ENCODE measurements around the gene GLOD4.
"Not testable (repeated sequence)": the region's sequence is repeated elsewhere in the genome, so short reads cannot be mapped to it uniquely, and the experiment has no call there.

The GLOD4 gene

DNA sequence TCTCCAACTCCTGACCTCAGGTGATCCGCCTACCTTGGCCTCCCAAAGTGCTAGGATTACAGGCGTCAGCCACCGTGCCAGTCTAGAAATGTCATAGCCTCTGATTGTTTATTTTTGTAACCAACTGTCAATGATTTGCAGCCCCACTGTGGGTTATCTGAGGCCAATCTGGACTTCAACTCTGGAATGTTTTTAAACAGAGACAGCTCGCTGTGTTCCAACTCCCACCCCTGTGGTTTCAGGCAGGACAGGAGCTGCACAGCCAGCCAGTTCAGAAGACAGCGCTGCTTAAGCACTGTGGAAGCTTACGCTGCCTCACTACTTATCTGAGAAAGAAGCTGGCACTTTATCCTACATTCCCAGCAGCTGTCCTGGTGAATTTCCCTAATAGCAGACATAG is 19.6 kb upstream of the GLOD4 start:
- DNase-seq, result no peak

GRCh38 chr17:800446-801242 is 18.6 kb upstream of the GLOD4 start:
- no peak for DNase-seq

DNA sequence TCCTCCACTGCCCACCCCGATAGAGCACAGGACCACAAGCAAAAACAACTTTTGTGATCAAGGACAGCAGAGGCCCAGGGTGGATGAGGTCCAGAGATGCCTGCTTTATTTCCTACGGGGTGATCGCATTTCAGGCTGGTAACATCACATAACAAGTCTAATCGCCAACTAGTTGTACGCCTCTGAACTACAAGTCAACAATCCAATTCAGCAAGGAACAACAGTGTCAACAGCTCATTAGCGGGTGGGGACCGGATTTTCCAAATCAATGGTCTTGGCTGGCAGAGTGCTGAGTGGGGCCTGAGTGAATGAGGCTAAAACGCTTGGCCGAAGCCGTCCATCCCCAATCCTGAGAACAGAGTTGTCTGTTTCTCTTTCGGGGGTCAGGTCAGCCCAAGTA is 17.2 kb upstream of the GLOD4 start:
- no peak for DNase-seq

DNA sequence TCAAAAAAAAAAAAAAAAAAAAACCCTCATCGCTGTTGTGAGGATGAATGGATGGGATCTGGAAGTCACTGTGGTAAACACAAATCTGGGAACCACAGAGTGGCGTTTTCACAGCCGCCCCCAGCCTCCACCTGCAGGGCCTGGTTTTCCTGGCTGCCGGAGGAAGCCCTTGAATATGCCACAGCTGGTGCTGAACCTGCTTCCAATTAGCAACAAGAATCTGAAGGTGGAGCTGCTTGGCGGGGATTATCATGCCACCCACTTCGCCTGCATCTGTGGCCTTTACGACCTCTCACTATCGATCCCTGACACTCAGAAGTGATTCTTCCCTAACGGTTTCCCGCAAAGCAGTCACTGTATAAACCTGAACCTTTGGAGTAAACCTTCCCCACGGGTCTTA is 16.2 kb upstream of the GLOD4 start:
- DNase-seq, result no peak

DNA sequence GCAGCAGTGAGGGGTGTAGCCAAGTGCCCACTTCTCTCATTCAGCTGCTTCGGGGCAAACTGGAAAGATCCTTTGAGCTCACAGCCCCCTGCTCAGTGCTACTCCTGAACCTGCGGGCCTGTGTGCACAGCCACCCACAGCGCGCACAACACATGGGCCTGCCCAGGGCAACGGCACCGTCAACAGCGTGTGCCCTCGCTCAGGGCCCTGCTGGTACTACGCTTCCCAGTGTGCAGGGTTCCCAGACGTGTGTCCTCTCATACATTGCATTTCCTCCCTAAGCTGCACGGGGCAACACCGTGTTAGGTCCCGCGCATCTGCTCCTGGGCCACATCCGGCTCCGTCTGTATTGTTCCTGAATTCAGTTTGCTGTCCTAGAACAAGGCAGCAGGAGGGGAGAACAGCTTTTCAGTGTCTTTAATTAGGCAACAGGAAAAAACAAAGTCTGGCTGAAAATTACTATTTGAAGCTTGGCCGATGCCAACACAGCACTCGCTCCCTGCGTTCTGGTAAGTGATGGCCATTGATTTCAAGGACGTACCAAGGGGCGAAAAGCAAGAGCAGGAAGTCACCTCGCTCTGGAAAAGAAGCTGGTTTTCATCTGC is 15.3 kb upstream of the GLOD4 start:
- DNase-seq, result no peak

DNA sequence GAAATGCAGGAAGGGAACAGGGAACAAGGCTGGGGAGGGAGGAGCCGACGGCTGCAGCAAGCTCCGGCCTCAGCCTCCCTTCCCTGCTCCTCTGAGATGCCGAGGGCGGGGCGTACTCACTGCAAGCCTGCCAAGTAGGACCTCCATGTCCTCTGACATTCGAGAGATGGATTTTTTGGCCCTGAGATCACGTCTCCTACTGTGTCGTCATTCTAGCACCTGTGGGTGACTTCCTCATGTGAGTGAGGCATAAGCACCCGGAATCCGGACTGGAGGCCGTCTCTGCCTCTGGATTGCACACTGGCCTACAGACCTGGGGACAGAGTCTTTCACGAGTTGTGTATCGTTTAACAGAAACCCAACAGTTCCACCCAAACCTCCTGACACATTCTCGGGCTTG is 14.5 kb upstream of the GLOD4 start:
- DNase-seq, result no peak

DNA sequence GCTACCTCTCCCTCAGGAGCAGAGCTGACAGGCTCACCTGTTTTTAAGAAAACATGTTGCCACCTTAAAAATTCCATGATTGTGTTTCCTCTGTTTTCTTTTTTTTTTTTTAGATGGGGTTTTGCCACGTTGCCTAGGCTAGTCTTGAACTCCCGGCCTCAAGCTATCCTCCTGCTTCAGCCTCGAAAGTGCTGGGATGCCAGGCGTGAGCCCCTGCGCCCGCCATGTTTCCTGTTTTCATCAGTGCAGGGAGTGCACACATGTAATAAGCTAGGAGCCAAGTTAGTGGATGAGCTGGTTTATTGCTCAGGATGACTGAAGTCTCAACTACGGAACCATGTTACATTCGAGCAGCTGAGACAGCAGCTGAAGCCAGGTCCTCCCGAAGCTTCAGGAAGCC is 13.6 kb upstream of the GLOD4 start:
- no peak for DNase-seq

- no peak for DNase-seq
Observed at GRCh38 chr17:795276-795675, 13.2 kb upstream of the GLOD4 start.

DNA sequence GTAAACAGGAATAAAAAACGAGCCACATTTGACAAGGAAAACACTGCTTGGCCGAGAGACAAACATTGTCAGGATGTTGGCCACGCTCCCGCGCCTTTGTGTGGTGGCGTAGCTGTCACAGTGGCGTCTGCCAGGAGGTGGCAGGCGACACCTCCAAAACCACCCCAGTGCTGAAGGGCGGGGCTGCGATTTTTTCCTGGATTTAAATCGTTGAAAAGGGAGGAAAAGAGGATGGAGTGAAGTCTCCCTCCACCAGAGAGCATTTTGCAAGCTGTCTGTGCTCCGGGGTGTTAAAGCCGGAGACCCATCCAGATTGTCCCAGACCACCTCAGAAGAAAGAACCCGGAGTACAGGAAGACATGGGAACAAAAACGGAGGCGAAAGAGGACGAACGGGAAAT is 12.8 kb upstream of the GLOD4 start:
- no peak for DNase-seq

- DNase-seq, result no peak
Observed at GRCh38 chr17:792277-792676, 10.2 kb upstream of the GLOD4 start.

GRCh38 chr17:791829-792228 is 9.7 kb upstream of the GLOD4 start:
- DNase-seq, result no peak

DNA sequence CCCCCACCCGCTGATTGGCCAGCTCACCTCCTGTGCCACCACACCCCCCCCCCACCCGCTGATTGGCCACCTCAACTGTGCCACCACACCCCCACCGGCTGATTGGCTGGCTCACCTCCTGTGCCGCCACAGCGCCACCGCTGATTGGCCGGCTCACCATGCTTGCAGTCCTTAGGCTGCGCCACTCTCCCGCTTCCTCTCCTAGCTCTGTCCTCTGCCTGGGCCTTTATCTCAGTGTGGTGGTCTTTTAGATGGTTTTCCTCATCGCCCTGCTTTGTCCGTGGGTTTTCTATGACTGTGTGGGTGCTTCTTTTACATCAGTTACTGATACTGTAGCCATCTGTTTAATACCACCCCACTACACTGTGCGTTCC is 8.8 kb upstream of the GLOD4 start:
- DNase-seq, result not testable (repeated sequence)

GRCh38 chr17:789931-790873 is 8.1 kb upstream of the GLOD4 start:
- not testable (repeated sequence) for DNase-seq

DNA sequence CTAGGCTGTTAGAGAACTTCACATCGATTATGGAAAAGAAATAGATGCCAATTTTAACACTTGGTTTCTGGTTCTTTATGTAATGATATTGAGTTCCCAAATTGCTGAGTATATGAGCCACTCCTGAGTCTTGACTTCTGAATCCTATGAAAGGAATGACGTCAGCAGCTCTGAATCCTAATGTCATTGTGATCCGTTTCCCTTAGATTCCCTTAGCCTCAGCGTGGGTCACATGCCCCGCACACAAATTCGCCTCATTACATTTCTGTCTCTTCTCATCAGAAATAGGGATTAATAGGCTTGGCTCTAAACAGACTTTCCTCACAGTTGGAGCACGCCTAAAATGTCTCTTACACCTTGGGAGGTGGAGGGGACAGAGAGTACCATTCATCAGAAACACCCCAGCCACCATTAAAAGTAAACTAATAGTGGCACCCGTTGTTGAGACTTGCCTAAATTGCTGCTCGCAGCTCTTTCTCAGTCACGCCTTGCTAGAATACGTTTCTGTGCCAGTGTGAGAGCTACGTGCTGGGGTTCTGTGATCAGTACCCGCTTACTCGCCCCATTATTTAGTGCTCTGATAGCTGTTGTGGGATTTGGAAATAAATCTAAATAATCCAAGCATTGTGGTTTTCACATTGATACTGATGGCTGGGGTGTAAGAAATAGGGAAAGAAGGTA is 7.2 kb upstream of the GLOD4 start:
- no peak for DNase-seq

- no peak for DNase-seq
Observed at GRCh38 chr17:788551-788950, 6.5 kb upstream of the GLOD4 start.

- DNase-seq, result no peak
Observed at GRCh38 chr17:787641-788221, 5.7 kb upstream of the GLOD4 start.

- DNase-seq, result not testable (repeated sequence)
Observed at GRCh38 chr17:785901-786300, 3.8 kb upstream of the GLOD4 start.

DNA sequence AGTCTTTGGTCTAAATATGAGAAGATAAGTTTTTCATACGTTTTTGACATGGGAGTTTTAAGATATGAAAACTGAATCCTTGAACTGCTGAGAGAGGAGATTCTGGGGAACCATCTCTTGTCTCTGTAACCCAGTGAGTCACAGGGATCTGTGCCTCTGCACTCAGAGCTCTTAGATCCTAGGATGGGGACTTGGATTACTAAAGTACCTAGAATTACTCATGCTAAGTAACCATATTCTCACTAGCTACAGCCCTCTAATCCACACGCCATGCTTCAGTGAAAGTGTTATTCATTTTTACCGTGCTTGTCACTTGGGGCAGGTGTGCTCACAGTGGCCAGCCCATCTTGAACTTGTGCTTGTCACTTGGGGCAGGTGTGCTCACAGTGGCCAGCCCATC is 2.1 kb upstream of the GLOD4 start:
- DNase-seq, result no peak

GRCh38 chr17:778096-778495 is 4.0 kb downstream of the GLOD4 start:
- no peak for DNase-seq

DNA sequence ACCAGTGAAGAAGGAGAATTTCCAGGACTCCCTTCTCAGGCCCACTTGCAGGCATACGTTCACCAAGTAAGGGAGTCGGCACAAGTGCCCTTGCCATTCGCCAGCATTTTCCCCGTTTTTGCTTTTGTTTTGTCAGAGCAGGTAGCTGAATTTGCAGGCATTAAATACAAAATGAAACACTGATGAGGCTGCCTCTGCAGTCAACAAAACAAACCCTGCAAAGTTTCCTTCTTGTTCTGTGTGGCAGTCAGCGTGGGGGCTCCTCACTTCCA is 7.8 kb downstream of the GLOD4 start:
- DNase-seq, result no peak

- no peak for DNase-seq
Observed at GRCh38 chr17:773467-774312, 8.4 kb downstream of the GLOD4 start.

GRCh38 chr17:773016-773415 is 9.1 kb downstream of the GLOD4 start:
- DNase-seq, result no peak

Measured in NCI-H510A (cell line).